Measurements from ENCODE around the gene FCER2.

The FCER2 gene

GRCh38 chr19:7739801-7740681, 38.1 kb upstream of the FCER2 start:
- DNase-seq = no peak
- Histone ChIP-seq H3K9me3 (no peaks in the 10 kb centered on the region), H3K4me1 (no peaks in the 10 kb centered on the region), H3K4me3 (ENCODE audit: low read depth, low read length) (no peak overlapping the region), H3K27me3 (peaks cover 5% of the 10 kb centered on the region; the same call in 1 of the 2 replicates), H3K36me3 (no peaks in the 10 kb centered on the region)
- no peak for TF ChIP-seq CTCF (IDR thresholded peaks at IDR 0.05; ENCODE audit: low read depth, low read length)

GRCh38 chr19:7739211-7739755, 37.4 kb upstream of the FCER2 start:
- H3K9me3 ChIP-seq = no peaks in the 10 kb centered on the region
- peaks cover 8% of the 10 kb centered on the region; the same call in 1 of the 2 replicates for H3K27me3 ChIP-seq
- no peaks in the 10 kb centered on the region for H3K36me3 ChIP-seq
- H3K4me3 ChIP-seq (ENCODE audit: low read depth, low read length) = no peak overlapping the region
- DNase-seq = no peak
- no peak for TF ChIP-seq CTCF (IDR thresholded peaks at IDR 0.05; ENCODE audit: low read depth, low read length)
- no peaks in the 10 kb centered on the region for H3K4me1 ChIP-seq

- no peak for DNase-seq
- no peak overlapping the region for H3K4me3 ChIP-seq (ENCODE audit: low read depth, low read length)
- no peaks in the 10 kb centered on the region for H3K36me3 ChIP-seq
- peaks cover 13% of the 10 kb centered on the region; the same call in 1 of the 2 replicates for H3K27me3 ChIP-seq
- TF ChIP-seq CTCF (IDR thresholded peaks at IDR 0.05; ENCODE audit: low read depth, low read length) = no peak
- H3K4me1 ChIP-seq = no peaks in the 10 kb centered on the region
- no peaks in the 10 kb centered on the region for H3K9me3 ChIP-seq
Observed at GRCh38 chr19:7738023-7738422, 36.1 kb upstream of the FCER2 start.

- no peaks in the 10 kb centered on the region for H3K9me3 ChIP-seq
- DNase-seq = no peak
- H3K36me3 ChIP-seq = no peaks in the 10 kb centered on the region
- peaks cover 17% of the 10 kb centered on the region for H3K27me3 ChIP-seq
- no peaks in the 10 kb centered on the region for H3K4me1 ChIP-seq
- TF ChIP-seq CTCF (IDR thresholded peaks at IDR 0.05; ENCODE audit: low read depth, low read length) = no peak
- no peak overlapping the region for H3K4me3 ChIP-seq (ENCODE audit: low read depth, low read length)
Observed at GRCh38 chr19:7737215-7737614, 35.3 kb upstream of the FCER2 start.

GRCh38 chr19:7736148-7736547, 34.2 kb upstream of the FCER2 start:
- TF ChIP-seq CTCF (IDR thresholded peaks at IDR 0.05; ENCODE audit: low read depth, low read length) = no peak

More at GRCh38 chr19:7736148-7736547, 34.2 kb upstream of the FCER2 start:
- H3K4me1 ChIP-seq = no peaks in the 10 kb centered on the region
- no peaks in the 10 kb centered on the region for H3K36me3 ChIP-seq
- DNase-seq = no peak
- no peaks in the 10 kb centered on the region for H3K9me3 ChIP-seq
- no peak overlapping the region for H3K4me3 ChIP-seq (ENCODE audit: low read depth, low read length)
- peaks cover 28% of the 10 kb centered on the region for H3K27me3 ChIP-seq

Measured in BE2C (cell line).